HG03378 (cell line): ENCODE data around the gene EID2.

Experiments used
- ATAC-seq: cut with Tn5 transposase; IDR thresholded peaks from one replicate; pipeline ENCODE4 v1.9.1; 2021; ENCODE audit warnings: mild to moderate bottlenecking, moderate library complexity; ENCODE audit not compliant: unreplicated experiment

EID2 gene

DNA sequence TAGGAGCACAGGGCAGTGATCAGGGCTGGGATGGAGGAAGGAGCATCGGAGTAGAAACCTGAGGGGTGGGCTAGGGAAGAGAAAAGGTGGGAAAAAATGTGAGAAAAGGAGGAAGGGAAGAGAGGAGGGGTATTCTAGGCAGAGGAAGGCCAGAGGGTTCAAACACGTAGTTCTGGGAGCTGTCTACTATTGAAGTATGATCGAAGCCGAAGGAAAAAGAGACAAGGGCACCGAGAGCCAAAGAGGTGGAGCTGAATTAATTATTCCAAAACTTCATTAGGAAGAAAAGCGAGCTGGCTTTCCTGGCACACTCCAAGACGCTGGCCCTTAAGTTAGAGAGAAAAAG is 33.4 kb downstream of the EID2 start:
- no peak for ATAC-seq

DNA sequence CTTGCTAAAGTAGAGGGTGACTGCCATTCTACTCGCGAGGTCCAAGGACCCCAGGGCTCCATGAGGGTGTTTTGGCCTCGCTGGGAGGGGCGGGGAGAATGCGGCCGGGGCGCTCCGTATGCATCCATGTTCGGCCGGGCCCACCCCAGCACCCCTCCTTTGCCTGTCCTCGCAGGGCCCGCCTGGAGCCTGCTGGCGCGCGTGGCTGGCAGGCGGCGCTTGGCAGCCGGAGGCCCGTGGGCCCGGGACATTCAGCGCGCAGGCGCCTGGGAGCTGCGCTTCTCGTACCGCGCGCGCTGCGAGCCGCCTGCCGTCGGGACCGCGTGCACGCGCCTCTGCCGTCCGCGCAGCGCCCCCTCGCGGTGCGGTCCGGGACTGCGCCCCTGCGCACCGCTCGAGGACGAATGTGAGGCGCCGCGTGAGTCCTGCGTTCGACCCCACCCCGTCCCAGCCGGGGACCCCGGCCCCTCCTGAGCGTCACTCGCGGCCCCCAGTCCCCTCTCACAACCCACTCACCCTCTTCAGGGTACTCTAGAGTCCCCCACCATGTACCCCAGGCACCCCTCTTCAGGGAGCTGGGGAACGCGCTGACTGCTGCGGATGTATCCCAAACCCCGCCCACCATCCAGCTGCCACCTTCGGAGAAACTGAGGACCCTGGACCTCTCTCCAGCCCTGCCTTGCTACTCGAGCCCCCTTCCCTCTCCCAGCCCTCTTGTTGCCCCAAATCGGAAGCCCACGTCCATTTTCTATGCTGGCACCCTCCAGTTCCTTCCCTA is 37.1 kb downstream of the EID2 start:
- no peak for ATAC-seq

DNA sequence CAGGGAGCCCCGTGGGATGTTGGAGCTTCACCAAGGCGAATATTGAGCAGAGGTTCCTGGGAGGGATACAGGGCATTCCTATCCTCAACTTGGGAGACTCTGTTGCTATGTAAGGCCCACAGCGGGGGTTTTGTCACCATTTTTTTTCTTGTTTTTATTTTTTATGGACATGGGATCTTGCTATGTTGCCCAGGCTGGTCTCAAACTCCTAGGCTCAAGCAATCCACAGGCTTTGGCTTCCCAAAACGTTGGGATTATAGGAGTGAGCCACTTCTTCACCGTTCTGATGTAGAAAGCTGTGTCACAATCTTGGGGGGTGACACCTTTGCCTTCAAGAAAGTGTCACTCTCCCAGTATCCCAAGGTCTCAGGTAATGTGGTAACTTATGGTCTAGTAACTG is 38.6 kb downstream of the EID2 start:
- no peak for ATAC-seq

DNA sequence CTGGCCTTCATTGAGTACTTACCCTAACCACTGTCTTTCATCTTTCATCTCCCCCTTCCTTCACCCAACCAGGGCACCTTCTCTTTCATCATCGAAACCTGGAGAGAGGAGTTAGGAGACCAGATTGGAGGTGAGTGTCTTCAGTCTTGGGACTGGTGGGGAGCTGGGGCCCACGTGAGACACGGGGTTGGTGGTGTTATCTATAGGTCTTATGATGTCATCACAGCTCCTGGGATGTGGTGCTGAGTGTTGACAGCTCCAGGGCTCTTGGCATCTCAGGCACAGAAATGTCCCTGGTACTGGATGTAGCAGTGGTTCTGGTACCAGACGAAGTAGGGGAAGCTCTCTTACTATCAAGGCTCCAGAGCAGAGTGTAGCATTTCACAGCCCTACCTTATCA is 39.4 kb downstream of the EID2 start:
- ATAC-seq, result no peak

DNA sequence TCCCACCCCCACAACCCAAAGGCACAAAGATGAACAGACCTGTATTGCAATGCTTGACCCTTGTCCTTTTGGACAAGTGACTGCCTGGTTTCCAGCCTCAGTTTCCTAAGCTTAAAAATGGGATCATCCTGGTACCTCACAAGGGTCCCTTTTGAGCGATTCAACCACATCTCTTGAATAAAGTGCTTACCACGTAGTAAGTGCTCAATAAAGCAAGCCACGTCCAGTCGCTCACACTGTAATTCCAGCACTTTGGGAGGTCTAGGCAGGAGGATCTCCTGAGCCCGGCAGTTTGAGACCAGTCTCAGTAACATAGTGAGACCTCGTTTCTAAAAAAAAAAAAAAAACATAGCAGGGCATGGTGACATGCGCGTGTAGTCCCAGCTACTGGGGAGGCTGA is 40.0 kb downstream of the EID2 start:
- no peak for ATAC-seq

DNA sequence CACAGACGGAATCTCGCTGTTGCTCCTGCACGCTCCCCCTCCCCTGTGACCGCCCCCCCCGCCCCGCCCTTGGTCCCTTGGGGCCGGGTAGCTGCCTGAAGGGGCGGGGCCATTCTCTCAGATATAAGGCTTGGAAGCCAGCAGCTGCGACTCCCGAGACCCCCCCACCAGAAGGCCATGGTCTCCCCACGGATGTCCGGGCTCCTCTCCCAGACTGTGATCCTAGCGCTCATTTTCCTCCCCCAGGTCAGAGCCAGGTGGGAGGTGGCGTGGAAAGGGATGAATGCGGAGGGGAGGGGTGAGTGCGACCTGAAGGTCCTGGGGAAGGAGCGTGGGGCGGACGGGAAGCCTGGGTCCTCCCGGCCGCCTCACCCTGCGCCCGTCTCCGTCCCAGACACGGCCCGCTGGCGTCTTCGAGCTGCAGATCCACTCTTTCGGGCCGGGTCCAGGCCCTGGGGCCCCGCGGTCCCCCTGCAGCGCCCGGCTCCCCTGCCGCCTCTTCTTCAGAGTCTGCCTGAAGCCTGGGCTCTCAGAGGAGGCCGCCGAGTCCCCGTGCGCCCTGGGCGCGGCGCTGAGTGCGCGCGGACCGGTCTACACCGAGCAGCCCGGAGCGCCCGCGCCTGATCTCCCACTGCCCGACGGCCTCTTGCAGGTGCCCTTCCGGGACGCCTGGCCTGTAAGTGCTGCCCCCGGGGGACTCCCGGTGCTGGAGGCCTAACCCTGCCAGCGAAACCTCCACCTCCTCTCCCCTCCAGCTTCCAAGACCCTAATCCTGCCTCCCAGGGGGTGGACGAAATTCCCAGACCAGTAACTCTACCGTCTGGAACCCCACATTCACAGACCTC is 40.9 kb downstream of the EID2 start, which contains the start of gene DLL3:
Gene DLL3 (plus strand): TSS at position 150 of the 845 bp plus-strand sequence. CDS start 28 bp downstream, at position 178.
- ATAC-seq, result no peak

DNA sequence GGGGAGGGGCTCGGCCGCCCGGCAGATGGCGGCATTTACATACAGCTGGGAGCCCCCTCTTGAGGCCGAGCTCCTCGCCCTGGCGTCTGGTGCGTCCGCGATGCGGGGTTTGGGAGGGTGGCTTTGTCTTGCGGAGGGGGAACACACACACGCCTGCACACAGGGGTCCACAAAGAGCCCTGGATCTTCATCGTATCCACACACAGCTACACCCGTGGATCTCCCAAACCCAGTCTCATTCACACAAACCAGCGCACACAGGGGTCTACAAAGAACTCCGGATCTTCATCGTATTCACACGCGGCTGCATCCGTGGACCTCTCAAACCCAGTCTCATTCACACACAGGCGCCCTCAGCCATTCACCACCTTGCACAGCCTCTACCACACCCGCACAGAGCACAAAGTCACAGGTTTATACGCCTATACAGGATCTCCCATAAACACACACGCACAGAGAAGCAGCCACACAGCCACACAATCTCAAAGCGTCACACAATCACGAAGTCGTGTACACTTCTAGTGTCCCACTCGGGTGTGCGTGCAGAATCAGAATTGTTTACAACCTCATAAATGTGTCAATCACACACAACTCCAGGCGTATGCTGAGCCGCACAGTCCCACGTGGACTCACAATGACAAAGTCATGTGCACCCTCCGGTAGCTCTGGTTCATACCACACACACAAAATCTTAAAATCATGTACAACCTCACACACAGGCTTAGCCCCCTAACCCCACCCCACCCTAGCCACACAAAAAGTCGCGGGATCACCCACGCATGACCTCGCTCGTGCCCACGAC is 41.8 kb downstream of the EID2 start:
- ATAC-seq, result no peak

DNA sequence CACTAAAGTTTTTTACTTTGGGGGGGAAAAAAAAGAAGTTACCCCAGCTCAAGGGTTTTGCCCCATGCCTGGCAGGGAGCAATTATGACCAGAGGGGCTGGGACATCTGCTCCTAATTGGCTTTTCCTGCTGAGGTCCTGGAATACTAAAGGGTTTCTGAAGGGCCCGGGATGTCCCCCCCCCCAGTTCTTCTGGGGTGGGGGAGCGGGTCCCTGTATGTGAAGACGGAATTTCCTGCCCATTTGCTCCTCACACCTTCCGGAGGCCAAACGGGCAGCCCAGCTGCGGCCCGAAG is 42.3 kb downstream of the EID2 start:
- ATAC-seq, result no peak

DNA sequence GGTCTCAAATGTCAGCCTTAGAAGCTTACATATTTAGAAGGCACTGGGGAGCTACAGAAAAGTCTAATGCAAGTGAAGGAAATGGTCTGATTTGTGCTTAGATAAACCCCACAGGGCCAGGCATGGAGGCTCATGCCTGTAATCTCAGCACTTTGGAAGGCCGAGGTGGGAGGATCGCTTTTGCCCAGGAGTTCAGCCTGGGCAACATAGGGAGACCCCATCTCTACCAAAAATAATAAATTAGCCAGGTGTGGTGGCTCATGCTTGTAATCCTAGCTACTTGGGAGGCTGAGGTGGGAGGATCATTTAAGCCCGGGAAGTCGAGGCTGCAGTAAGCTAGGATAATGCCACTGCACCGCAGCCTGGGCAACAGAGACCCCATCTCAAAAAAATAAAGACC is 43.9 kb downstream of the EID2 start:
- ATAC-seq, result no peak

DNA sequence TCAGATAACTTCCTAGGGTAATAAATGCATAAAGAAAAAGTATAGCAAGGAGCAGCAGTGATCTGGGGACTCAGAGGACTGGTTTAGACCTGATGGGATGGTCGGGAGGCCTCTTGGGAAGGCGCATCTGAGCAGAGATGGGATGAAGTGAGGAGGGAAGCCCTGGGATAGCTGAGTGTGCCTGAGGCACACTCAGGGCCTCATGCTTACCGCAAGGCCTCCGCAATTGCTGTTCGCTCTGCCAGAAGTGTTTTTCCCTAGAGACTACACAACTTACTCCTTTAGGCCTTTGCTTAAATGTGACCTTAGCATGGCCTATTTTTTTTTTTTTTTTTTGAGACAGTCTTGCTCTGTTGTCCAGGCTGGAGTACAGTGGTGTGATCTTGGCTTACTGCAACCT is 45.3 kb downstream of the EID2 start:
- no peak for ATAC-seq

DNA sequence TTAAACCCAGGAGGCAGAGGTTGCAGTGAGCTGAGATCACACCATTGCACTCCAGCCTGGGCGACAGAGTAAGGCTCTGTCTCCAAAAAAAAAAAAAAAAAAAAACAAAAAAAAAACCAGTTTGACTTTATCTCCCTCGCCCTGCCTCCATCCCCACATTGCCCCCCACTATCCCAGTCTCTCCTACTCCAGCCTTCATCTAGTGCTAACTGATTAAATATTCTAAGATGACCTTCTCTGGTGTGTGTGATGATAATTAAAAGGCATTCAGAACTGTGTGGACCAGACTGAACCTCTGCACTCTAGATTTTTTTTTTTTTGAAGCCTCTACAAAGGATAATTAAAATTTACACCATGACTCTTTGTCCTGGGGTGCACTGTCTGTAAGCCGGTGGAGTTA is 47.2 kb downstream of the EID2 start:
- ATAC-seq, result no peak

DNA sequence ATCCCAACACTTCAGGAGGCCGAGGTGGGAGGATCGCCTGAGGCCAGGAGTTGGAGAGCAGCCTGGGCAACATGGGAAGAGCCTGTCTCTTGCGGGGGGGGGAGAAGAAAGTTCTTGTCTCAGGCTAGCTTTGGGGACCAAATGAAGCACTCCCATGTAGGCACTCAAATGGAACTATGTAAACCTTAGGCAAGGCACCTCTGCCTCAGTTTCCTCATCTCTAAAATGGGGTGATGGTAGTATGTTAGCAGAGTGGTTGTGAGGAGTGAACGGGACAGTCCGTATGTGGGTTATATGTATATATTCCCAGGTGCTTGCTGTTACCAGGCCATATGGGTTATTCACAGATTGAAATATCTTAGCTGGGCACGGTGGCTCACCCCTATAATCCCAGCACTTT is 47.7 kb downstream of the EID2 start:
- ATAC-seq, result no peak

DNA sequence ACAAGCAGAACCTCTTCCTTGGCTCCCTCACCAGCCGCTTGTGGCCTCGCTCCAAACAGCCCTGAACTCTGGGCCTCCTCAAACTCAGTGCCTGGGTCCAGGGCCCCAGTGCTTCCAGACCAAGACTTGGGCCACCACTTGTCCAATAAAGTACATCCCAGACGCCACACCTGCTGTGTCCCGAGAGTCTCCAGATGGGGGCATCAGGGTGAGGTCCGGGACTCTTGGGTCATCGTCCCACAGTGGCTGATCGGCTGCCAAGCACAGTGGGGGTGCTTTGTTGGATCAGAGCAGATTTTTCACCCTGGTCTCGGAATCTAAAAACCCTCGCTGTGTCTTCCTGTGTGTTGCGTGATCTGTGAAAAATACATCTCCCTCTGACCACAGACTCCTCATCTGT is 50.2 kb downstream of the EID2 start:
- ATAC-seq, result no peak
